Measurements from ENCODE around the gene LRRC75A.

DNA sequence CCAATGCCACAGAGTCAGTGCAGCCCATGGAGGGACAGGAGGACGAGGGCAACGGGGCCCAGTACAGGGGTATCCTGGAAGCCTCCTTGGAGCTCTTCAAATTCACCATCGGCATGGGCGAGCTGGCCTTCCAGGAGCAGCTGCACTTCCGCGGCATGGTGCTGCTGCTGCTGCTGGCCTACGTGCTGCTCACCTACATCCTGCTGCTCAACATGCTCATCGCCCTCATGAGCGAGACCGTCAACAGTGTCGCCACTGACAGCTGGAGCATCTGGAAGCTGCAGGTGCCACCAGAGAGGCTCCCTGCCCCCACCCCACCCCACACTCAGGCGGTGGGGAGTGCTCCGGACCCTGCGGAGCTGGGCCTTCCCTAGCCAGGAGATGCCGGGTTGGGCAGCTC lies 60.0 kb downstream of the LRRC75A start:
- TF ChIP-seq, protein P1, sequence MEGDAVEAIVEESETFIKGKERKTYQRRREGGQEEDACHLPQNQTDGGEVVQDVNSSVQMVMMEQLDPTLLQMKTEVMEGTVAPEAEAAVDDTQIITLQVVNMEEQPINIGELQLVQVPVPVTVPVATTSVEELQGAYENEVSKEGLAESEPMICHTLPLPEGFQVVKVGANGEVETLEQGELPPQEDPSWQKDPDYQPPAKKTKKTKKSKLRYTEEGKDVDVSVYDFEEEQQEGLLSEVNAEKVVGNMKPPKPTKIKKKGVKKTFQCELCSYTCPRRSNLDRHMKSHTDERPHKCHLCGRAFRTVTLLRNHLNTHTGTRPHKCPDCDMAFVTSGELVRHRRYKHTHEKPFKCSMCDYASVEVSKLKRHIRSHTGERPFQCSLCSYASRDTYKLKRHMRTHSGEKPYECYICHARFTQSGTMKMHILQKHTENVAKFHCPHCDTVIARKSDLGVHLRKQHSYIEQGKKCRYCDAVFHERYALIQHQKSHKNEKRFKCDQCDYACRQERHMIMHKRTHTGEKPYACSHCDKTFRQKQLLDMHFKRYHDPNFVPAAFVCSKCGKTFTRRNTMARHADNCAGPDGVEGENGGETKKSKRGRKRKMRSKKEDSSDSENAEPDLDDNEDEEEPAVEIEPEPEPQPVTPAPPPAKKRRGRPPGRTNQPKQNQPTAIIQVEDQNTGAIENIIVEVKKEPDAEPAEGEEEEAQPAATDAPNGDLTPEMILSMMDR (IDR thresholded peaks at IDR 0.05; ENCODE audit: insufficient read depth, low read length) = no peak
- no peak for TF ChIP-seq POLR2AphosphoS5 (IDR thresholded peaks at IDR 0.05; ENCODE audit: low read depth)
- TF ChIP-seq, protein P2, sequence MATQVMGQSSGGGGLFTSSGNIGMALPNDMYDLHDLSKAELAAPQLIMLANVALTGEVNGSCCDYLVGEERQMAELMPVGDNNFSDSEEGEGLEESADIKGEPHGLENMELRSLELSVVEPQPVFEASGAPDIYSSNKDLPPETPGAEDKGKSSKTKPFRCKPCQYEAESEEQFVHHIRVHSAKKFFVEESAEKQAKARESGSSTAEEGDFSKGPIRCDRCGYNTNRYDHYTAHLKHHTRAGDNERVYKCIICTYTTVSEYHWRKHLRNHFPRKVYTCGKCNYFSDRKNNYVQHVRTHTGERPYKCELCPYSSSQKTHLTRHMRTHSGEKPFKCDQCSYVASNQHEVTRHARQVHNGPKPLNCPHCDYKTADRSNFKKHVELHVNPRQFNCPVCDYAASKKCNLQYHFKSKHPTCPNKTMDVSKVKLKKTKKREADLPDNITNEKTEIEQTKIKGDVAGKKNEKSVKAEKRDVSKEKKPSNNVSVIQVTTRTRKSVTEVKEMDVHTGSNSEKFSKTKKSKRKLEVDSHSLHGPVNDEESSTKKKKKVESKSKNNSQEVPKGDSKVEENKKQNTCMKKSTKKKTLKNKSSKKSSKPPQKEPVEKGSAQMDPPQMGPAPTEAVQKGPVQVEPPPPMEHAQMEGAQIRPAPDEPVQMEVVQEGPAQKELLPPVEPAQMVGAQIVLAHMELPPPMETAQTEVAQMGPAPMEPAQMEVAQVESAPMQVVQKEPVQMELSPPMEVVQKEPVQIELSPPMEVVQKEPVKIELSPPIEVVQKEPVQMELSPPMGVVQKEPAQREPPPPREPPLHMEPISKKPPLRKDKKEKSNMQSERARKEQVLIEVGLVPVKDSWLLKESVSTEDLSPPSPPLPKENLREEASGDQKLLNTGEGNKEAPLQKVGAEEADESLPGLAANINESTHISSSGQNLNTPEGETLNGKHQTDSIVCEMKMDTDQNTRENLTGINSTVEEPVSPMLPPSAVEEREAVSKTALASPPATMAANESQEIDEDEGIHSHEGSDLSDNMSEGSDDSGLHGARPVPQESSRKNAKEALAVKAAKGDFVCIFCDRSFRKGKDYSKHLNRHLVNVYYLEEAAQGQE (IDR thresholded peaks at IDR 0.05; ENCODE audit: insufficient replicate concordance, low read depth) = no peak
- TF ChIP-seq GABPA (IDR thresholded peaks at IDR 0.05; ENCODE audit: low read depth) = no peak
